ENCODE measurements around the gene SCIMP.
"Not testable (repeated sequence)": the region's sequence is repeated elsewhere in the genome, so short reads cannot be mapped to it uniquely, and the experiment has no call there.

SCIMP gene

GRCh38 chr17:5249615-5250014, 15.0 kb upstream of the SCIMP start:
- TF ChIP-seq CTCF (conservative IDR thresholded peaks at IDR 0.05; ENCODE audit: low read depth, low read length): peak; percentile 73
- no peak overlapping the region for H3K4me3 ChIP-seq (ENCODE audit: low read length)
- DNase-seq (ENCODE audit: low read depth): peak; percentile 37

- no peak overlapping the region for H3K4me3 ChIP-seq (ENCODE audit: low read length)
- no peak for TF ChIP-seq CTCF (conservative IDR thresholded peaks at IDR 0.05; ENCODE audit: low read depth, low read length)
- DNase-seq (ENCODE audit: low read depth): no peak
These were observed 14.3 kb upstream of the SCIMP start for GRCh38 chr17:5248821-5249479.

- no peak for TF ChIP-seq CTCF (conservative IDR thresholded peaks at IDR 0.05; ENCODE audit: low read depth, low read length)
- H3K4me3 ChIP-seq (ENCODE audit: low read length): no peak overlapping the region
- no peak for DNase-seq (ENCODE audit: low read depth)
These were observed 13.0 kb upstream of the SCIMP start for GRCh38 chr17:5247621-5248020.

GRCh38 chr17:5241861-5242671, 7.4 kb upstream of the SCIMP start:
- no peak for TF ChIP-seq CTCF (conservative IDR thresholded peaks at IDR 0.05; ENCODE audit: low read depth, low read length)
- H3K4me3 ChIP-seq (ENCODE audit: low read length): no peak overlapping the region
- no peak for DNase-seq (ENCODE audit: low read depth)

GRCh38 chr17:5239769-5240168, 5.1 kb upstream of the SCIMP start:
- H3K4me3 ChIP-seq (ENCODE audit: low read length); DNase-seq (ENCODE audit: low read depth): not testable (repeated sequence)

GRCh38 chr17:5238333-5238732, 3.7 kb upstream of the SCIMP start:
- TF ChIP-seq CTCF (conservative IDR thresholded peaks at IDR 0.05; ENCODE audit: low read depth, low read length): no peak
- no peak overlapping the region for H3K4me3 ChIP-seq (ENCODE audit: low read length)
- DNase-seq (ENCODE audit: low read depth): no peak

GRCh38 chr17:5237541-5238016, 2.9 kb upstream of the SCIMP start:
- no peak for DNase-seq (ENCODE audit: low read depth)
- H3K4me3 ChIP-seq (ENCODE audit: low read length): no peak overlapping the region
- peak; percentile 65 for TF ChIP-seq CTCF (conservative IDR thresholded peaks at IDR 0.05; ENCODE audit: low read depth, low read length)
